Activated T-cell treated with anti-CD3 and anti-CD28 coated beads for 48 hours (primary cell): ENCODE results near the gene GSK3B.

Experiments used
- DNase-seq: peaks from one replicate; pipeline ENCODE4 v3.0.0-alpha.2; 2020; ENCODE audit warnings: low read depth

The GSK3B gene

DNA sequence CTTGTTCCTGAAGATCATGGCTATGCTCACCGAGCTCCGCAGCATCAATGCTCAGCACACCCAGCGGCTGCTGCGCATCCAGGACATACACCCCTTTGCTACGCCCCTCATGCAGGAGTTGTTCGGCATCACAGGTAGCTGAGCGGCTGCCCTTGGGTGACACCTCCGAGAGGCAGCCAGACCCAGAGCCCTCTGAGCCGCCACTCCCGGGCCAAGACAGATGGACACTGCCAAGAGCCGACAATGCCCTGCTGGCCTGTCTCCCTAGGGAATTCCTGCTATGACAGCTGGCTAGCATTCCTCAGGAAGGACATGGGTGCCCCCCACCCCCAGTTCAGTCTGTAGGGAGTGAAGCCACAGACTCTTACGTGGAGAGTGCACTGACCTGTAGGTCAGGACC, 277.2 kb downstream of the GSK3B start:
- no peak for DNase-seq

- DNase-seq: no peak
Measured at GRCh38 chr3:119815716-119816115, 278.5 kb downstream of the GSK3B start.

DNA sequence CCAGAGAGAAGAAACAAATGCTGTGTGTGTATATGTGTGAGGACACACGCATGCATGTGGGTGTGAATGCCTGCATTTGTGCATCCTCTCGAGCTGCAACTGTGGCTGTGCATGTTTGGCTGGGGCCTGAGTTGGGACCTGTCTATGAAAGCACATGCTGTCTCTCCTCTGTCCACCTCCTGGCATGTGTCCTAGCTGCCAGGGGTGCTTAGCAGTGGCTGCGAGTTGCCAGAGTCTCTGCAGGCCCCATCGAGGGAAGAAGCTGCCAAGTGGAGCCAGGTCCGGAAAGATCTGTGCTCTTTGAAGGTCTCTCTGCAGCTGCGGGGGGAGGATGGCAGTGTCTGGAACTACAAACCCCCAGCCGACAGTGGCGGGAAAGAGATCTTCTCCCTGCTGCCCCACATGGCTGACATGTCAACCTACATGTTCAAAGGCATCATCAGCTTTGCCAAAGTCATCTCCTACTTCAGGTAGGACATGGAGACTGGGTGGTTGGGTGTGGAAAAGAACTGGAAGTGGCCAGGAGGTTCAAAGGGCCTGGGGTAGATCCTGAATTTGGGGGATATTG, 281.7 kb downstream of the GSK3B start:
- no peak for DNase-seq

DNA sequence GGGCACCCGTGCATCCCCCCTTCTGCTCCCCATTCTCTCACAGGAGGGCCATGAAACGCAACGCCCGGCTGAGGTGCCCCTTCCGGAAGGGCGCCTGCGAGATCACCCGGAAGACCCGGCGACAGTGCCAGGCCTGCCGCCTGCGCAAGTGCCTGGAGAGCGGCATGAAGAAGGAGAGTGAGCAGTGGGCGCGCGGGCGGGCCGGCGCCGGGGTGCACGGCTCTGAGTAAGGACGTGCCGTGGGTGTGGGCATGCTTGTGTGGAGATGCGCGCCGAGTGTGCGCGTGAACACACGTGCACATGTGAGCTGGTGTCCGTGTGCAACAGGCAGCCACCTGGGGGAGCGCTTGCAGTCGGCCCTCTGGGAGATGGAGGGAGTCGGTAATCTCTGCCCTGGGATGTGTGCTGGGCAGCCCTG, 284.2 kb downstream of the GSK3B start:
- DNase-seq: peak; percentile 60

GRCh38 chr3:119809249-119810017, 284.8 kb downstream of the GSK3B start:
- no peak for DNase-seq

- no peak for DNase-seq
Measured at GRCh38 chr3:119808843-119809242, 285.4 kb downstream of the GSK3B start.

DNA sequence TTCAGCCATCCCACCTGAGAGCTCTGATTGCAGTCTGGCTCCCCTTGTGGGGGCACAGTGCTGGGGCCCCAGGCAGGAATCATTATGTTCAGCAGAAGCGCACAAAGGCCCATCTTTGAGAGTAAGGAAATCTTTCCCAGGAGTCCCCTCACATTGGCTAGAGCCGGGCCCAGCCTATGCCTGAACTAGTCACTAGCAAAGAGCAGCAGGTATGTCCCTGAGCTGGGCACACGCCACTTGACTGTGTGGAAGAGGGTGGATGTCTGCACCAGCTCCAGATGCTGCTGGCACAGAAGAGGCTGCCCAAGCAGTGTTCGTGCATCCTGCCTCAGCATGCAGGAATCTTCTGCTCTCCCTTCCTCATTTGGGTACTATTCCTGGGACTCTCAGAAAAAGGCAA, 286.0 kb downstream of the GSK3B start:
- no peak for DNase-seq

DNA sequence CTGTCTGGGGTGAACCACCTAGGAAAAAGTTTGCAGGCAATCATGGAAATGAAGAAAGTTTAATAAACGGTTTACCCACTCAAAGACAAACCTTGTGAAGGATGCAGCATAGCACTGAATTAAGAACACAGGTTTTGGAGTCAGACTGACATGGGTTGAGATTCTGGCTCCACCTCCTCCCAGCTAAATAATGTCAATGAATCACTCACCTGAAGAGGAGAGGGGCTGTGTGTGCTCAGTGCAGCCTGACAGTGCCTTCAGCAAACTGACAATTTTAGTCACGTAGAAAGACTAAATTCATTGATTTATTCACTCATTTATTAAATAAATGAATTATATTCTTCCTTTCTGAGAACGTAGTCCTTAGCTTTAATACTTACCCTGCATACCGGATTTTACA, 293.4 kb downstream of the GSK3B start:
- DNase-seq: no peak

- no peak for DNase-seq
Measured at GRCh38 chr3:119796785-119797184, 297.5 kb downstream of the GSK3B start.

DNA sequence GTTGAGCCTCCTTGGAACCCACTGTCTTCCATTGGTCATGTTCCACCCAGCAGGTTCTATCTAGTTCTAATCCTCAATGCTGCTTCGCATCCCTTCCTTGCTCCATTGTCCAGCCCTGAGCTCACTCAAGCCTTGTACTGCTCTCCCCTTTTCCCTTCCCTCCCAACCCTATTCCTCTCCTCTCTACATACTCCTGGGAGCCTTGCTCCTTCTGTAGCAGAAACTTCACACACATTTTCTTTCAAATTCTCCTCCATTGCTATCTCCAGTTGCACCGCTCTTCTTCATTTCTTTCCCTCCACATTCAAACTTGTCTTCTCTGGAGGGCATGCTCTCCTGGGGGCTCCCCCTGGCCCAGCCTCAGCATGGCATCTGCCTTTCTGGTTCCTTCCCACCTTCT, 297.9 kb downstream of the GSK3B start:
- no peak for DNase-seq

DNA sequence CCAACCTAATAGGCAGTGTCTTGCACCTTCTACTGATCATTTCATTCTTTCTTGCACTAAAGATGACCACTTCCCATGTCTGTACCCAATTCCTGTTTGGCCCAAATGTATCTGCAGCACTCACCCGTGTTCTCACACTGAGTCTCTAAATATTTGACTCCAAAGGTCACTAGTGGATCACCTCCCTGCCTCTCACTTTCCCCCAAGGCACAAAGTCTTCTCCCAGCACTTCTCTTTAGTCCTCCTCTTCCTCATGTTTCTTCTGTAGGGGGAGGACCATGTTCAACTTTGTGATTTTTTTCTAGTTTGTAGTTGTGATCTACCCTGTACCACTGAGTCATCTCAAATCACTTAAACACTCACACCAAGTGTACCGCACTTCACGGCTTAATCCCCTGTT, 298.4 kb downstream of the GSK3B start:
- DNase-seq: no peak

GRCh38 chr3:119794971-119795612, 299.2 kb downstream of the GSK3B start:
- no peak for DNase-seq

- no peak for DNase-seq
Measured at GRCh38 chr3:119794401-119794800, 299.8 kb downstream of the GSK3B start.

DNA sequence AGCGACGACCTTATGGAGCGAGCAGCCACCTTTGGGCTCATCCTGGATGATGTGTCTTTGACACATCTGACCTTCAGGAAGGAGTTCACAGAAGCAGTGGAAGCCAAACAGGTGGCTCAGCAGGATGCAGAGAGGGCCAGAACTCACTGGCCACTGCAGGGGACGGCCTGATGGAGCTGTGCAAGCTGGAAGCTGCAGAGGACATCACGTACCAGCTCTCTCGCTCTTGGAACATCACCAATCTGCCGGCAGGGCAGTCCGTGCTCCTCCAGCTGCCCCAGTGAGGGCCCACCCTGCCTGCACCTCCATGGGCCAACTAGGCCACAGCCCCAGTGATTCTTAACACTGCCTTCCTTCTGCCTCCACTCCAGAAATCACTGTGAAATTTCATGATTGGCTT, 302.0 kb downstream of the GSK3B start:
- DNase-seq: no peak

GRCh38 chr3:119790369-119790768, 303.9 kb downstream of the GSK3B start:
- no peak for DNase-seq

DNA sequence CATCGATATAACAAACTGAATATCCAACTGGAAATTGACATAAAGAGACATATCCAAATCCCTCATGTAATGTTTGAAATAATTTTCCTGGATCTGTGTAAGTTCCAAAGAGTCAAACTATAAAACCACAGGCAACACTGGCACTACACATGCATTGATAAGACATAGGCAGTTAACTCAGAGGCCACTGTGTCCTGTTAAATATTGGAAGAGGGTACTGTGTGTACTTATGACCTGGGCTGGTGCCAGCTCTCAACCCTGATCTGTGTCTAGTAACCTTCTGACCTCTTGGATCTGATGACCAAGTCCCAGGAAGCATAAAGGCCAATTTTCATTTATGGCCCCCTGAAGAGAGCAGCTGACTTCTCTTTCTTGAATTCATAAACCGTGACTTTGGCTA, 307.8 kb downstream of the GSK3B start:
- DNase-seq: no peak

DNA sequence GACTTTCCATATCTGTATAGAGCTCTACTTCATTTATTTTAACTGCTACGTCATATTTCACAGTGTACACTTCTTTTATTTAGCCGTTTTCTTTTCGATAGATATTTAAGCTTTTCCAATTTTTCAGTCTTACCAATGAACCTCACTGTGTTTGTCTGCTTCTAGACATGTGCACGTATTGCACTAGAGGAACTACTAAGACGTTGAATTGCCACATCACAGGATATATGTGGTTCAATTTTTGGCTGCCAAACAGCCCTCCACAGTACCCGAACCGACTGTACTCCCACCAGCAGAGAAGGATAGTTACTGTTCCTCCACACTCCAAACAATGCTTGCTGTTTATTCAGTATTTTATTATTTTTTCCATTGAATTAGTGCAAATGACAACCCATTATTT, 310.4 kb downstream of the GSK3B start:
- DNase-seq: no peak

DNA sequence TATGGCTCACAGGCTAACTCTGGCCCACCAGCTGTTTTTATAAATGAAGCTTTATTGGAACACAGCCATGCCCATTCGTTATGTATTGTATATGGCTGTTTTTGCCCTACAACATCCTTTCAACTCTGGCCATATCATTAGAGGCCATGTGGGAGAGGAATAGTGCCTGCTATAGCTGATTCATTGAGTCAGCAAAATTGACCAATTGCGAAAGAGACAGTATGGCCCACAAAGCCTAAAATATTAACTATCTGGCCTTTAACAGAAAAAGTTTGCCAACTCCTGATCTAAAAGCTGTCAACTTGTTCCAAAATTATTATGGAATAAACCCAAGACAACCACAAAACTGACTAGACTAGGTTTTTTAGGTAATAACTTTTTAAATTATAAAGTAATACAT, 311.0 kb downstream of the GSK3B start:
- DNase-seq: no peak

GRCh38 chr3:119782460-119782859, 311.8 kb downstream of the GSK3B start:
- DNase-seq: no peak

GRCh38 chr3:119781330-119782198, 312.7 kb downstream of the GSK3B start, which contains the start of gene NR1I2:
TSS of gene NR1I2 (plus strand) at chr3:119782101.
- no peak for DNase-seq

- DNase-seq: no peak
Measured at GRCh38 chr3:119779731-119780383, 314.4 kb downstream of the GSK3B start.

- DNase-seq: no peak
Measured at GRCh38 chr3:119778811-119779210, 315.4 kb downstream of the GSK3B start.
